PFSK-1 (cell line): ENCODE measurements around the gene LMTK3.

ENCODE experiments used
- FOXP2 ChIP-seq: optimal IDR thresholded peaks from 2 replicates; pipeline ENCODE3; 2011; ENCODE audit warnings: borderline replicate concordance, control low read depth, inconsistent platforms; ENCODE audit not compliant: insufficient read depth; ENCODE audit errors: extremely low read length, extremely low read depth
- POLR2AphosphoS5 ChIP-seq: IDR thresholded peaks from 2 replicates; pipeline ENCODE4 v1.6.1; 2012; ENCODE audit warnings: low read depth, mild to moderate bottlenecking, control low read depth, low read length, moderate library complexity
- REST ChIP-seq, 2 experiments: IDR thresholded peaks; 2 replicates each; pipeline versions ENCODE4 v1.6.1 to v1.8.0; 2011 to 2012; ENCODE audit warnings: low read depth in 2 of 2, low read length in 2 of 2, control low read depth in 1 of 2, inconsistent platforms in 1 of 2, mild to moderate bottlenecking in 1 of 2, moderate library complexity in 1 of 2; ENCODE audit not compliant: insufficient read depth in 1 of 2
- SIN3A ChIP-seq: IDR thresholded peaks from 2 replicates; pipeline ENCODE4 v1.6.1; 2012; ENCODE audit warnings: mild to moderate bottlenecking, low read length, moderate library complexity, borderline replicate concordance; ENCODE audit not compliant: insufficient read depth
- TAF1 ChIP-seq: IDR thresholded peaks from 2 replicates; pipeline ENCODE4 v1.6.1; 2012; ENCODE audit warnings: low read length, control low read depth, borderline replicate concordance; ENCODE audit not compliant: insufficient read depth

GRCh38 chr19:48466561-48467325, 44.9 kb downstream of the LMTK3 start:
- TF ChIP-seq REST (IDR thresholded peaks at IDR 0.05; ENCODE audit: insufficient read depth in 1 of 2, low read depth in 2 of 2, low read length in 2 of 2) (no peak), POLR2AphosphoS5 (no peak), TAF1 (no peak), SIN3A (no peak), FOXP2 (no peak)
